Keratinocyte (primary cell): ENCODE data around the gene FNBP1. TPM values are rescaled to one million over a fixed set of nuclear protein-coding genes. Genes with fewer than 3 reads are reported as not detected.
A peak's percentile ranks its signal among the peaks of the same experiment; 100 is the strongest.

Source experiments
- DNase-seq: peaks from one replicate; pipeline ENCODE4 v3.0.0-alpha.2; 2011; ENCODE audit warnings: low read depth, missing footprints, low spot score
- FAIRE-seq: peaks from 2 replicates; lab custom pipeline; 2011; peaks lifted over from hg19 to GRCh38; lab: Jason Lieb, UNC
- H2AFZ ChIP-seq: 2 replicates; pipeline ENCODE4 v1.6.0; 2012; ENCODE audit warnings: low read length, control low read depth, inconsistent platforms; ENCODE audit not compliant: control insufficient read depth
- H3K27ac ChIP-seq: 2 replicates; pipeline ENCODE4 v1.5.1; 2011; ENCODE audit warnings: low read length; ENCODE audit not compliant: control insufficient read depth, insufficient read depth
- H3K27me3 ChIP-seq: 3 replicates; pipeline ENCODE4 v1.6.0; 2011; ENCODE audit warnings: low read length; ENCODE audit not compliant: control insufficient read depth, insufficient read depth; ENCODE audit errors: extremely low read depth
- H3K36me3 ChIP-seq, 2 experiments: 2 replicates in 1 of 2; 3 replicates in 1 of 2; pipeline ENCODE4 v1.5.1; 2011; ENCODE audit warnings: low read length in 2 of 2, mild to moderate bottlenecking in 1 of 2; ENCODE audit not compliant: control insufficient read depth in 2 of 2, insufficient read depth in 2 of 2; ENCODE audit errors: extremely low read depth in 1 of 2
- H3K4me1 ChIP-seq: 3 replicates; pipeline ENCODE4 v1.5.1; 2011; ENCODE audit warnings: low read length; ENCODE audit not compliant: control insufficient read depth, insufficient read depth; ENCODE audit errors: extremely low read depth
- H3K4me2 ChIP-seq: 3 replicates; pipeline ENCODE4 v1.6.0; 2011; ENCODE audit warnings: low read depth, low read length; ENCODE audit not compliant: control insufficient read depth, insufficient read depth; ENCODE audit errors: extremely low read depth
- H3K4me3 ChIP-seq, 3 experiments: fragments of 200-600 bp in 1 of 3; sonication (generic) in 1 of 3; 2 replicates in 2 of 3; 3 replicates in 1 of 3; pipeline ENCODE4 v1.5.1; 2011 to 2016; ENCODE audit warnings: low read length in 3 of 3, mild to moderate bottlenecking in 3 of 3, control low read depth in 2 of 3, inconsistent platforms in 1 of 3, low read depth in 1 of 3, mixed read lengths in 1 of 3, mixed run types in 1 of 3, moderate library complexity in 1 of 3; ENCODE audit not compliant: control insufficient read depth in 2 of 3, insufficient read depth in 2 of 3; ENCODE audit errors: extremely low read depth in 1 of 3
- H3K79me2 ChIP-seq: 2 replicates; pipeline ENCODE4 v1.6.0; 2012; ENCODE audit warnings: low read length; ENCODE audit not compliant: control insufficient read depth, insufficient read depth
- H3K9ac ChIP-seq: 3 replicates; pipeline ENCODE4 v1.6.0; 2011; ENCODE audit warnings: low read length; ENCODE audit not compliant: control insufficient read depth, insufficient read depth; ENCODE audit errors: extremely low read depth
- H3K9me1 ChIP-seq: 3 replicates; pipeline ENCODE4 v1.6.0; 2011; ENCODE audit warnings: low read length; ENCODE audit not compliant: control insufficient read depth, insufficient read depth; ENCODE audit errors: extremely low read depth
- H3K9me3 ChIP-seq: 2 replicates; pipeline ENCODE4 v1.5.1; 2012; ENCODE audit warnings: low read depth, low read length; ENCODE audit not compliant: control insufficient read depth
- H4K20me1 ChIP-seq: 3 replicates; pipeline ENCODE4 v1.6.0; 2011; ENCODE audit warnings: low read length; ENCODE audit not compliant: control insufficient read depth, insufficient read depth; ENCODE audit errors: extremely low read depth
- CTCF ChIP-seq, 3 experiments: IDR thresholded peaks in 1 of 3; conservative IDR thresholded peaks in 1 of 3; optimal IDR thresholded peaks in 1 of 3; 2 replicates in 2 of 3; 3 replicates in 1 of 3; pipeline versions ENCODE3 to v1.5.1; 2011; ENCODE audit warnings: low read length in 3 of 3, mild to moderate bottlenecking in 3 of 3, moderate library complexity in 2 of 3, control low read depth in 1 of 3, inconsistent platforms in 1 of 3; ENCODE audit not compliant: insufficient read depth in 2 of 3; ENCODE audit errors: extremely low read depth in 1 of 3
- EZH2 ChIP-seq: IDR thresholded peaks from one replicate; pipeline ENCODE4 v1.6.1; 2012; ENCODE audit warnings: inconsistent platforms, mild to moderate bottlenecking, low read length, moderate library complexity
- dilution Hi-C: fragments of 300-500 bp; cut with MboI; formaldehyde crosslinking; loops from one replicate; pipeline ENCODE4 v1.7.0; 2020; ENCODE audit warnings: low sequenced_read_pairs; ENCODE audit not compliant: extremely low pct_ligation_motif_present
- polyA plus RNA-seq, 5 experiments: library from polyadenylated mRNA; depleted of rRNA in 3 of 5; stranded (reverse) in 3 of 5; stranded (forward) in 1 of 5; unstranded in 1 of 5; fragments of >200 nt; gene quantifications; 1 replicate in 1 of 5; 2 replicates in 3 of 5; 3 replicates in 1 of 5; pipeline versions ENCODE4 v1.2.1 to v1.2.3, GENCODE V29; 2011 to 2012; ENCODE audit warnings: missing spikeins in 2 of 5, low read depth in 1 of 5, low replicate concordance in 1 of 5

The FNBP1 gene
- polyA plus RNA-seq, 1 donor (not counting 4 experiments of a cell fraction or from before 2014, with no cell fraction given), result 9.6 TPM

DNA sequence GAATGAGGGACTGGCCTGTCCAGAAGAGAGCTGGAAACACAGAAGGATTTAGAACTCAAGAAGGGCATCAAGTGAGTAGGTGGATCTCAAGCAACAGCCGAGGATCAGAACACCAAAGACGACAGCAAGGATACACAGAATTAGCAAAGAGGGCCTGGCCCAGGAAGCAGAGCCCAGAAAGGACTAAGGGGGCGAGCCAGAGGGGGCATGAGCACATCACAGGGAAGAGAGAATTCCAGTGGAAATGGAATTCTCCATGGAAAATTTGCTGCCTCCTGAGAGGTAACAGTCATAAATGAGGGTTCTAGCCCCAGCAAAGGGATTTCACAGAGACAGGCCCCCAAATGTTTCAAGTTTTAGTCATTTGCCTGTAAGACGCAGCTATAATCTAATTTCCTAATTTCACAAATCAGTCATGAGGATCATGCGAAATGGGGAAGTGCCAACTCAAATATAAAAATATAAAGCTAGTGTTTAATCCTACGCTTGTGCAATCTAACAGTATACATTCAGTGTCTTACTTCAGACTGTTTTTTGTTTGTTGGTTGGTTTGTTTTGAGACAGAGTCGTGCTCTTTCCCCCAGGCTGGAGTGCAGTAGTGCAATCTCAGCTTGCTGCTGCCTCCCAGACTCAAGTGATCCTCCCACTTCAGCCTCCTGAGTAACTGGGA is 46.7 kb downstream of the FNBP1 start:
- H3K9ac ChIP-seq, result no peak overlapping the region
- no peaks in the 10 kb centered on the region for H3K9me3 ChIP-seq
- TF ChIP-seq CTCF (optimal IDR thresholded peaks at IDR 0.05 in 1 of 3, IDR thresholded peaks at IDR 0.05 in 1 of 3, conservative IDR thresholded peaks at IDR 0.05 in 1 of 3; ENCODE audit: extremely low read depth in 1 of 3, insufficient read depth in 2 of 3, low read length in 3 of 3) (no peak), EZH2 (no peak)
- H3K4me1 ChIP-seq, result peaks cover 14% of the 10 kb centered on the region
- H3K27me3 ChIP-seq, result no peaks in the 10 kb centered on the region
- H3K4me2 ChIP-seq, result no peak overlapping the region
- no peak for DNase-seq
- no peak overlapping the region for H2AFZ ChIP-seq
- H3K36me3 ChIP-seq, result no peaks in the 10 kb centered on the region
- no peaks in the 10 kb centered on the region for H4K20me1 ChIP-seq
- no peak overlapping the region for H3K4me3 ChIP-seq
- H3K27ac ChIP-seq, result no peak overlapping the region
- no peaks in the 10 kb centered on the region for H3K79me2 ChIP-seq
- no peaks in the 10 kb centered on the region for H3K9me1 ChIP-seq
- no peak for FAIRE-seq
- dilution Hi-C loops, result no loop called here

DNA sequence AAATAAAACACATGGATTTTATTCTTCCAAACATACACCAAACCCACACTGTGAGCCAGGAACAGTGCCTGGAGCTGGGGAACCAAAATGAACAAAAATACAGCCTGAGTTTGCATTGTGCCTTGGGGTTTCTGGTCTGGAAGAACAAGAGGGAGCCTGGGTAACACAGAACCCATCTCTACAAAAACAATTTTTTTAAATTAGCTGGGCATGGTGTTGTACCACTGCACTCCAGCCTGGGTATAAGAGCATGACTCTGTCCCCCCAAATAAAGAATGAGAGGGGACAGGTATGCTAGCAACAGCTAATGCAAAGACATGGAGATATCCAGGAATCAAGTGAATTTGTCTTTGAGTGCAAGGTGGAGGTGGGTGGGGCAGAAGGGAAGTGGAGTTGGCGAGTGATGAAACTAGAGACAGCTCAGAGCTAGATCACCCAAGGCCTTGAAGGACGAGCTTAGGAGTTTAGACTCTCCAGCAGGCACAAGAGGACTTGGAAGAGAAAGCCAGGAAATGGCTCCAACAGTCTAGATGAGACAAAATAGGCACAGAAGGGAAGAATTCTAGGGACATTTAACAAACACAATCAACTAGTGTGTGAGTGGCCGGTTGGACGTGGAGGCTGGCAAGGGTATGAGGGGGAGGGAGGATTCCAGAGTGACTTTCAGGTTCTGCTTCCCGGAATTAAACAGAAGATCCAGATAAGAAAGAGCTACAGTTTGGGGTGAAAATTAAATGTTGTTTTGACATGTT is 47.4 kb downstream of the FNBP1 start:
- TF ChIP-seq EZH2 (no peak), CTCF (optimal IDR thresholded peaks at IDR 0.05 in 1 of 3, IDR thresholded peaks at IDR 0.05 in 1 of 3, conservative IDR thresholded peaks at IDR 0.05 in 1 of 3; ENCODE audit: extremely low read depth in 1 of 3, insufficient read depth in 2 of 3, low read length in 3 of 3) (no peak)
- FAIRE-seq (peak; percentile 62), DNase-seq (no peak)
- no peaks in the 10 kb centered on the region for H3K36me3 ChIP-seq
- no peak overlapping the region for H3K27ac ChIP-seq
- no peaks in the 10 kb centered on the region for H3K27me3 ChIP-seq
- no peaks in the 10 kb centered on the region for H3K79me2 ChIP-seq
- dilution Hi-C loops, result no loop called here
- no peak overlapping the region for H2AFZ ChIP-seq
- H3K9me1 ChIP-seq, result no peaks in the 10 kb centered on the region
- no peaks in the 10 kb centered on the region for H3K9me3 ChIP-seq
- H3K4me2 ChIP-seq, result peak overlapping the region; percentile 34
- peaks cover 14% of the 10 kb centered on the region for H3K4me1 ChIP-seq
- no peaks in the 10 kb centered on the region for H4K20me1 ChIP-seq
- H3K4me3 ChIP-seq, result no peak overlapping the region
- no peak overlapping the region for H3K9ac ChIP-seq
